HG02642 (cell line): ENCODE measurements around the gene KIAA1586.
"Not testable (repeated sequence)": the region's sequence is repeated elsewhere in the genome, so short reads cannot be mapped to it uniquely, and the experiment has no call there.

Experiments used
- ATAC-seq: cut with Tn5 transposase; IDR thresholded peaks from one replicate; pipeline ENCODE4 v1.9.1; 2021; ENCODE audit warnings: mild to moderate bottlenecking; ENCODE audit not compliant: unreplicated experiment, poor library complexity

KIAA1586 gene, protein sequence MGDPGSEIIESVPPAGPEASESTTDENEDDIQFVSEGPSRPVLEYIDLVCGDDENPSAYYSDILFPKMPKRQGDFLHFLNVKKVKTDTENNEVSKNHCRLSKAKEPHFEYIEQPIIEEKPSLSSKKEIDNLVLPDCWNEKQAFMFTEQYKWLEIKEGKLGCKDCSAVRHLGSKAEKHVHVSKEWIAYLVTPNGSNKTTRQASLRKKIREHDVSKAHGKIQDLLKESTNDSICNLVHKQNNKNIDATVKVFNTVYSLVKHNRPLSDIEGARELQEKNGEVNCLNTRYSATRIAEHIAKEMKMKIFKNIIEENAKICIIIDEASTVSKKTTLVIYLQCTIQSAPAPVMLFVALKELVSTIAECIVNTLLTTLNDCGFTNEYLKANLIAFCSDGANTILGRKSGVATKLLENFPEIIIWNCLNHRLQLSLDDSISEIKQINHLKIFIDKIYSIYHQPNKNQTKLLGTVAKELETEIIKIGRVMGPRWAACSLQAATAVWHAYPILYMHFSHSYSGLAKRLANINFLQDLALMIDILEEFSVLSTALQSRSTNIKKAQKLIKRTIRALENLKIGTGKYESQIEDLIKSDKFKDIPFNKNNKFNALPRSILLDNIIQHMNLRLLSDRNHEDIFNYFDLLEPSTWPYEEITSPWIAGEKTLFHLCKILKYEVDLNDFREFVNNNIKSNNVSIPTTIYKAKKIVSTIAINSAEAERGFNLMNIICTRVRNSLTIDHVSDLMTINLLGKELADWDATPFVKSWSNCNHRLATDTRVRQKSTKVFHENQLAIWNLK

DNA sequence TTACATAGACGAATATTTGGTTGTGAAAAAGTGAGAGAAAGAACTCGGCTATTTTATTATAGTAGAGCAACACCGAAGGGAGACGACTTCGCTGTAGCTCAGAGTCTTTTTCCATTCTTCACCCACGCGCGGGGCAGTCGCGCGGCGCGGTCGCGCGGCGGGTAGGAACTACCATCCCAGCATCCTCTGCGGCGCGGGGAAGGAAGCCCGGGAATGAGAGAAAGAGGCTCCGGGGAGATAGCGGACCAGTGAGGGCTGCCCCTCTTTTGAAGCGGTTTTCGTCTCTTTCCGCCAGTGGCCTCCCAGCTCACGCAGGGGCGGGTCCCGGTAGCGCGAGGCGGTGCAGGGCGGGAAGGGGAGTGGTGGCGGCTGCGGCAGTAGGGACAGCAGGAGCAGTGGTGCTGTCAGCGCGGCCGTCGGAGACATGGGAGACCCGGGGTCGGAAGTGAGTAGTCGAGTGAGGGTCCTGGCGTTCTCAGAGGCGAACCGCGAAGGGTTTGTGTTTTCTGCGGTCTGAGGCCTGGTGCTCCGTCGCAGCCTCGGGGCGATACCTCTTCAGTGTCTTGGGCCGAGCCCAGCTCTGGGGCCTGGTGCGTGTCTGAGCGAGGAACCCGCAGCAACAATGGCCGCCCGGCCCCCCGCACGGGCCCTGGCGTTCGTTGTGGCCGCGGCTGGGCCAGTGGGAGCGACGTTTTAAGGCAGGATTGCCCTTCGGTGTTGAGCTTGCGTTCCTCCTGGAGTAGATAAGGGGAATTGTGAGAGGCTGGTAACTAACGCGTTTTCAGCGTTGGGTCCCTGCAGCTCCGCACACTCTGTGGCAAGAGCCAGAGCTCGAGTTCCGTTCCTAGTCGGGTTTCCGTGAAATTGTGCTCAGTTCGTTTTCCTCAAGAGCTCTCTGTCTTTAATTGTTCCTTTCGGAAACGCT is at the start of gene KIAA1586:
Gene KIAA1586, plus strand, starts transcription at position 362 of the 925 bp plus-strand sequence. Its CDS starts 63 bp downstream, at position 425.
- peak; percentile 97 for ATAC-seq

DNA sequence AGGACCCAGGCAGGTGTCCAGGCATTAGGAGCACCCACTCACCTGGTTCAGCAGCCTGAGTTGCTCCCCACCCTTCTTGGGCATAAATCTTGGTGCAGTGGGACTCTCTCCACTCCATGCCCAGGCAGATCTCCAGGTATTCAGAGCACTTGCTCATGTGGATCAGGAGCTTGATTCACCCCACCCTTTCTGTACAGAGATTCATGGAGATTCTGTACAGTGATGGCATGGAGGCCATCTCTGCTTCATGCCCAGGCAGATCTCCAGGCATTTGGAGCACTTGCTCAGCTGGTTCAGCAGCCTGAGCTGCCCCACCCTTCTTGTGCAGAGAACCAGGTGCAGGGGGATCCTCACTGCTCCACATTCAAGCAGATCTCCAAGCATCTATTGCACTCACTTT is 47.4 kb upstream of the KIAA1586 start:
- ATAC-seq, result no peak

DNA sequence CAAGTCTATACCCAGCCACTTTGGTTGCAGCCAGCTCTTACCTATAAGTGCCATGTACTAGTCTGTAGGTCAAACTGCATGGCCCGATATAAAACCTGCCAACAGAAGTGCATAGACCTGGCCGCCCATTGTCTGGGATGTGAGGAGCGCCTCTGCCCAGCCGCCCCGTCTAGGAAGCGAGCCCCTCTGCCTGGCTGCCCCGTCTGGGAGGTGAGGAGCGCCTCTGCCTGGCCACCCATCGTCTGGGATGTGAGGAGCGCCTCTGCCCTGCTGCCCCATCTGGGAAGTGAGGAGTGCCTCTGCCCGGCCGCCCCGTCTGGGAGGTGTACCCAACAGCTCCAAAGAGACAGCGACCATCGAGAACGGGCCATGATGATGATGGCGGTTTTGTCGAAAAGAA is 46.7 kb upstream of the KIAA1586 start:
- not testable (repeated sequence) for ATAC-seq

DNA sequence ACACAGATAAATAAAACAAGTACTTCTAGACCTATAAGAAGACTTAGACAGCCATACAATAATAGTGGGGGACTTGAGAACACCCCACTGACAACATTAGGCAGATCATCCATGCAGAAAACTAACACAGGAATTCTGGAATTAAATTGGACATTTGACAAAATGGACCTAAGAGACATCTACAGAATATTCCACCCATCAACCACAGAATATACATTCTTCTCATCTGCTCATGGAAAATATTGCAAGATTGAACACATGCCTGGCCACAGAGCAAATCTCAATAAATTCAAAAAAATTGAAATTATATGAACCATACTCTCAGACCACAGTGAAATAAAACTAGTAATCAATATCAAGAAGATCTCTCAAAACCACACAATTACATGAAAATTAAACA is 44.3 kb upstream of the KIAA1586 start:
- no peak for ATAC-seq

DNA sequence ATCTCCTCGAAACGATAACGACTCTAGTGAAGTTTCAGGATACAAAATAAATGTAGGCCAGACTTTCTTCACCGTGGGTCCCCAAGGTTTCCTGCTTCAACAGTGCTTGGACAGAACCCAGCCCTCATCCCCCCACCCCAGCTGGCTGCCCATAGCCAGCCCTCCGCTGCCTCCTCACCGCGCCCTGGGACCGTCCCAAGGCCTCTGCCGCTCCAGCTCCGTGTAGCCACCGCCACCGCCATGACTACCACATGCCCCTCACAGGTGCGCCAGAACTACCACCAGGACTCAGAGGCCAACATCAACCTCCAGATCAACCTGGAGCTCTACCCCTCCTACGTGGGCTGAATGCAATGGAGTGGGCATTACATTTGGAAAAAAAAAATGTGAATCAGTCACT is 42.2 kb upstream of the KIAA1586 start:
- no peak for ATAC-seq

DNA sequence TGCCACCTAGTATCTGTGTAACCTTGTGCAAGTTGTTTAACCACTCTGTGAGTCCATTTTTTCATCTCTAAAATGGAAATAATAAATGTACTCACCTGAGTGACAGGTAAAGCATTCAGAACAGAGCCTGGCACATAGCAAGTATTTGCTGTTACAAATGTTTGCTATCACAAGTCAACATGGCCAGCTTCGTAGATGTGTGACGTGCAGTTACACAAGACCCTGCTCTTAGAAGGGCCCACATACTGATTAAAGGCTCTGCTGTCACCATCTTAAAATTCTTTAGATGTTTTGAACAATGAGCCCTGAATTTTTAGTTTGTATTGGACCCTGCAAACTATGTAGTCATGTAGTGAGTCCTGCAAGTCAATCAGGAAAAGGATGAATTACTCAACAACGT is 40.4 kb upstream of the KIAA1586 start:
- ATAC-seq, result no peak

DNA sequence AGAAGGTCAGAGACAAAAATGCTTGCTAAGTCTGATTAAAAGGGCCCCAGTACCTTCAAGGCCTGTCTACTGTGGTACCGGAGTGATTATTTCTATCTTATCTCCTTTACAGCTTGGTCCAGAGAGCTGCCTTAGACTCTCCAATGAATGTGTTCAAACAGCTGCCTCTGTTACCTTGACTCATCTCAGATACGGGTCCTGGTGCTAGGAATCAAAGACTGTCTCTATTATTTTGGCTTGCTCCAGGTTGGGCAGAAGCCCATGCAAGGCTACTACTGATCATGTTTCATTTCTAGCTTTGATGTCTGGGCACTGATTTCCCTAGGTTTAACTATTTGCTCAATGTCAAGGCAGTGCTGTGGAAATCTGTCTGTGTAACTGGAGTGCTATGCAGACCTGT is 38.4 kb upstream of the KIAA1586 start:
- ATAC-seq, result not testable (repeated sequence)

DNA sequence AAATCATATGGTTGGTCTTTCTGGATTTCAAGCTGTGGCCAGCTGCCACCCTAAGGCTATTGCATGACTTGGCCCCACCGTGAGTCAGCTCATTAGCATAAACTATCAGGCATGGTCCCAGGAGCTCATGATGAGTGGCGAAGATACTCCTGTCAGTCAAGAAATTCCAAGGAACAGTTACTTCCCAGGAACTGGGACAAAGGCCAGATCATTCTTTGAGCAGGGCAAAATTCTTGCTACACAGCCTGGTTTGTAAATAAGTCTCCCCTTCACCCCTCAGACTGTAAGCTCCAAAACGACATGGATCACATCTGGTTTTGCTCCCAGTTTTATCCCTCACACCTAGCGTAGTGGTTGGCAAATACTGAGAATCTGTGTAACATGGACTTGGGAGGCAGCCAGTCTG is 33.0 kb upstream of the KIAA1586 start:
- ATAC-seq, result no peak

DNA sequence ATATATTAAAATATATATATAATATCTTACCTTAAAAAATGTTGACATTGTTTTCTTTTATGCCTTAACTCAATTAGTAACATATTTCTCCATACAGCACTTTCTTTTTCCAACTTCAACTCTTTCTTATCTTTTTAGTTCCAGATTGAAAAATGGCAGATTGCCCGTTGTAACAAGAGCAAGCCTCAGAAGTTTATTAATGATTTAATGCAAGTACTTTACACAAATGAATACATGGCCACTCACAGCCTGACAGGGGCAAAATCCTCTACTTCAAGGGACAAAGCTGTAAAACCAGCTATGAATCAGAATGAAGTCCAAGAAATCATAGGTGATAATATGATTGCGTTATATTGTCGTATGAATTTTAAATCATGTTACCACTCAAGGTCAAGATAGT is 29.4 kb upstream of the KIAA1586 start:
- no peak for ATAC-seq

DNA sequence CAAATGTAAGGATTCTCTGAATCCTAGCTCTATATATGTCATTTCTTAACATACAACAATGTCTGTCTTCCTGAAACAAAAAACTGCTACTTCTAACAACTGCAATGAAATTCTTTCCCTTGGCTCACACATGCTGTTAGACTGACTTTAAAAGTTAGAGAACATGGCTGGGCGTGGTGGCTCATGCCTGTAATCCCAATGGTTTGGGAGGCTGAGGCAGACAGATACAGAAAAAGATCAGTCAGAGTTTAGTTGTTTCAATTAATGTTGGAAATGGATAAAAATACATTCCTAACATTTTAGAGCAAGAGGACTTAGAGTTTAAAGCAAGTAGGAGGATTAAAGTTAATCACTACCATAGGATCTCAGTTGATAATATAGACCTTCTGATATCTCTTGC is 28.7 kb upstream of the KIAA1586 start:
- no peak for ATAC-seq

DNA sequence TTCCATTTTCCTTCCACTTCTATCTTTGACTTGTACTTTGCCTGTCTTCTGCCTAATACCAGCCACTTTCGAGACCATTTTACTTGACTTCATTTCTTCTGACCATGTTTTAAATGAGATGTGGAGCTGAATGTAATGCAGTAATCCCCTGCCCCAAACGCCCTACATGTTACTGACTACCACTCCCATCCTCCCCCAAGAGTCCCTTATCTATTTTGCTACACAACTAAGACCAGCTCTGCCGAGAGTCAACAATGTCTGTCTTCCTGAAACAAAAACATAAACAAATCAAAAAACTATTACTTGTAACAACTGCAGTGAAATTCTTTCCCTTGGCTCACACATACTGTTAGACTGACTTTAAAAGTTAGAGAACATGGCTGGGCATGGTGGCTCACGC is 27.1 kb upstream of the KIAA1586 start:
- ATAC-seq, result no peak

DNA sequence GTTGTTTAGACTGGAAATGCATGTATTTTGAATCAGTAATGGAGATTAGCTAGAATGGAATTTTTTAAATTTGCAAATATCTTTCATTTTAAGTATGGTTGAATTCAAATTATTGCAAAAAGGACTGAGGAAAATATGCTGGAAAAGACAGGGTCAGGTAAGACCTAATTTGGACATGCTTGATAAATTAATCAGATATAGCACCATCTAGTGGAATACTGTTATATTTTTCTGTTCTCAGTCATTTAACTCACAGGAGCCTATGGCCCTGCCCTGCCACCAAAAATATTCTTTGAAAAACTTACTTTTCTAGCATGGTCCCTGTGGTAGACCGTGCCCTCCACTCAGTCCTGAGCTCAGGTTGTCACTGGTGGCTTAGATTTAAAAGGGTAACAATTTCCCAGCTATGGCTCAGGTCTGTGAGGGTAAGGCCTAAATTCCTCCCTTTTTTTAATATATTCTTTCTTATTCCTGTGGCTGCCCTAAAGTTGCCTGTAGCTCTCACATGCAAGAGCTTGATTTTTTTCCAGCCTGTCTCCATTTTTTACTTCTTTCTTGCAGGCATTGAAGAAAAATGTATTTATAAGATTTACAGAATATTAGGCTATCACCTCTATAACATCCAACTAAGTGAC is 25.3 kb upstream of the KIAA1586 start:
- ATAC-seq, result peak; percentile 78

DNA sequence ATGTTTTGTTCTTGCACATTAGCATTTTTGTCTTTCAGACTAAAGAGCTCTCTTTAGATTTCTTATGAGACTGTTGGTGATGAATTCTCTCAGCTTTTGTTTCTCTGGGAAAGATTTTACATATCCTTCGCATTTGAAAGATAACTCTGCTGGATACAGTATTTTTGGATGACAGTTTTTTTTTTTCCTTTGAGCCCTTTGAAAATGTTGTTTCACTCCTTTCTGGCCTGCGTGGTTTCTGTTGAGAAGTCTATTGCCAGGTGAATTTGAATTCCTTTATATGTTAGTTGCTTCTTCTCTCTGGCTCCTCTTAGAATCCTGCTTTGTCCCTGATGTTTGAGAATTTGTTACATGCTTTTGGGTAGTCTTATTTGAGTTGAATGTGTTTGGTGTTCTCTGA is 22.2 kb upstream of the KIAA1586 start:
- ATAC-seq, result no peak

DNA sequence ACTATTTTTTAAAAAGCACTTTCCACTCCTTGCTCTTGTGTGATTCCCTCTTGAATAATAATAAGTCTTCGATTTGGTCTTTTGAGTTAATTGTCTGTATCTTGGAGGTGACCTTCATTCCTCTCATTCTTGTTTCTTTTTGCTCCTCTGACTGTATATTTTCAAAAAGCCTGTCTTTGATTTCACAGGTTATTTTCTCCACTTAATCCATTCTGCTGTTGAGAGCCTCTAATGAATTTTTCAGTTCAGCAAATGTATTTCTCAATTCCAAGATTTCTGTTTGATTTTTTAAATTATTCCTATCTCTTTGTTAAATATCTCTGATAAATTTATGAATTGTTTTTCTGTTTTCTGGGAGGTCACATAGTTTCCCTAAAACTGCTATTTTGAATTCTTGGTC is 21.7 kb upstream of the KIAA1586 start:
- no peak for ATAC-seq

DNA sequence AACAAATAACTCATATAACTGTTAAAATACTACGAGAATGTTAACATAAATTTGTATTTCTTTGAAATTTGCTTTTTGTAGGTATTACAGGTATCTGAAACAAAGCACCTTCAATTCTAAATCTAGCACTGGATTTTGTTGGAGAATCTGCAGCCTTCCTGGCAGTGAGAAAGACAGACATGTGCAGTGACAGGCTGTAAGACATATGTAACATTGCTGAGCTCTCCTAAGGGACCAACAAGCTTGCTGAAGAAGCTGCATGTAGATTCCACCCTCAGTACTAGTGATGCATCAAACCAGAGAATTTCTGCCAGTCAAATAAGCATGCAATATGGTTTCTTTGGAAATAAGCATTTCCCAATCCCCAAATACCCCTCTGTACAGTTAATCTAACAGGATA is 20.5 kb upstream of the KIAA1586 start:
- no peak for ATAC-seq

DNA sequence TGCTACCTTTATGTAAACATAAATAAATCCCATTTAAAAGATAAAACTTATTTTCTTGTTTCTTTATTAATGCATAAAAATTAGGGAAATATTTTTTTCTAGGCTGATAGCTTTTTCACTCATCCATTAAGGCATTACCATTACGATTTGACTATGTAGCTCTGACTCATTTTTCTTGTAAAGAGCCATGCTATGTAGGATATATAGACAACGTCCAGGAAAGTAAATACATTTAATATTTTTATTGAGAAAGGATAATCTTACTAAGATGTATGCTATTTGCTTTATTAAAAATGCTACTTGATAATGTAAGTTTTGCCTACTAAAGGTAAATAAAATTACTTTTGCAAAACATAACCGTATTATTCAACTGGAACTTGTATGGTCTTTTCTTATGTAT is 19.2 kb upstream of the KIAA1586 start:
- ATAC-seq, result no peak

DNA sequence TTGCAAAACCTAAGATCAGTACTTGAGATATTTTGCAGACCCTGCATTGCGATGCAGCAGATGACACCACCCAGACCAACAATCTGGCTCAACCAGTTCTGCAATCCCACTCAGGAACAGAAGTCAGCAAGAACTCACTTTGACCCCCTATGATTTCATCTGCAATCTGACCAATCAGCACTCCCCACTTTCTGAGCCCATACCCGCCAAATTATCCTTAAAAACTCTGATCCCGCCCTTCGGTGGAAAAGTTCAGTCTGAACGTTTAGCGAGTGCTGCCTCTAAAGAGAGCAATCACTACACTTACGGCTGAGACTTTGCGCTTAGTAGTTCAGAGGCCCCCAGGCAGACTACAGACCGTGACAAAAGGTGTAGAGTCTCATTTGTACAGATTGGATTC is 17.3 kb upstream of the KIAA1586 start:
- no peak for ATAC-seq

DNA sequence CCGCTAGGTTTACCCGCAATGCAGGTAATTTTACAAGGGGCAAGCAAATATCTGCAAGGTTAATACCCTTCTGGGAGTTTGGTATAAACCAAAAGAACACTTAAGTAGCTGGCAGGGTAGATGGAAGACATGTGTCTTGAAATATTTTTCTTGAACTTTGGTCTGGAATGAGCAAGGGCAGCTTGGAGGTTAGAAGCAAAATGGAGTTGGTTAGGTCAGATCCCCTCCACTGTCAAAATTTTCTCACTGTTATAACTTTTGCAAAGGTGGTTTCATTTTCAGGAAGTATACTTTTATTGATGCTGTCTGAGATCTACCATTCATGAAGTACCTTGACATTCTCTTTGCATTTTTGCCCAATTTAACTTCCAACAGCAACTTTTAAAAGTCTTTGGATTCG is 13.3 kb upstream of the KIAA1586 start:
- no peak for ATAC-seq

DNA sequence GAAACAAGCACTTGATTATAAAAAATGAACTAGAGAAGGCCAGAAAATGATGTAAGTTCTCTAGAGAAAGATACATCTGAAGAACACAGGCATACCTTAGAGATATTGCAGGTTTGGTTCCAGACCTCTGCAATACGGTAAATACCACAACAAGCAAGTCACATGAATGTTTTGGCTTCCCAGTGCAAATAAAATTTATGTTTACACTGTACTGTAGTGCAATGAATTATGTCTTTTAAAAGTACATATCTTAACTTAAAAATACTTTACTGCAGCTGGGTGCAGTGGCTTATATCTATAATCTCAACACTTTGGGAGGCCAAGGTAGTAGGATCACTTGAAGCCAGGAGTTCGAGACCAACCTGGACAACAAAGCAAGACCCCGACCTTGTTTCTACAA is 10.9 kb upstream of the KIAA1586 start:
- ATAC-seq, result no peak

DNA sequence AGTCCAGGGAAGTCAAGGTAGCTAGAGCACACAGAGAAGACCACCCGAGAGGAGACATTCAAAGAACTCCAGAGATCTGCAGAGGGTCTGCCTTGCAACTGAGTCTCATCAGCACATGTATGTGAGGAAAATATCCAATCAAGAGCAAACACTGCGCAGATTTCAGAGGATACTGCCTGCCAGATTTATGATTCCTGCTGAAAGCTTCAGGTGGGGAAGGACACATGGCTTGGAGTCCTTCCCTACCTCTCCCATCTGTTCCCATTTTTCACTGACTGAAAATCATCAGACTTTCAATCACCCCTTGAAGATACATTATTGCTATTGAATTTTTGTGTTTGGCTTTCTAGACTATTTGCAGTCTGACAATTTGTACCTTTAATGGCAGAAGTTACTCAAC is 7.6 kb upstream of the KIAA1586 start:
- ATAC-seq, result no peak
